ENCODE results near the gene EXOC3L2.
A peak's percentile ranks its signal among the peaks of the same experiment; 100 is the strongest.
"Not testable (repeated sequence)": the region's sequence is repeated elsewhere in the genome, so short reads cannot be mapped to it uniquely, and the experiment has no call there.

Gene EXOC3L2

GRCh38 chr19:45254044-45254531 lies 8.9 kb upstream of the EXOC3L2 start:
- no peak for DNase-seq

GRCh38 chr19:45253396-45254027 lies 8.3 kb upstream of the EXOC3L2 start:
- no peak for DNase-seq

- DNase-seq, result no peak
These were observed 6.5 kb upstream of the EXOC3L2 start for GRCh38 chr19:45251452-45252354.

GRCh38 chr19:45250832-45251451 lies 5.7 kb upstream of the EXOC3L2 start, which contains the start of gene MARK4:
Gene MARK4, plus strand, starts transcription at chr19:45251271. Its CDS starts 318 bp downstream, at chr19:45251589.
- DNase-seq, result peak; percentile 33

DNA sequence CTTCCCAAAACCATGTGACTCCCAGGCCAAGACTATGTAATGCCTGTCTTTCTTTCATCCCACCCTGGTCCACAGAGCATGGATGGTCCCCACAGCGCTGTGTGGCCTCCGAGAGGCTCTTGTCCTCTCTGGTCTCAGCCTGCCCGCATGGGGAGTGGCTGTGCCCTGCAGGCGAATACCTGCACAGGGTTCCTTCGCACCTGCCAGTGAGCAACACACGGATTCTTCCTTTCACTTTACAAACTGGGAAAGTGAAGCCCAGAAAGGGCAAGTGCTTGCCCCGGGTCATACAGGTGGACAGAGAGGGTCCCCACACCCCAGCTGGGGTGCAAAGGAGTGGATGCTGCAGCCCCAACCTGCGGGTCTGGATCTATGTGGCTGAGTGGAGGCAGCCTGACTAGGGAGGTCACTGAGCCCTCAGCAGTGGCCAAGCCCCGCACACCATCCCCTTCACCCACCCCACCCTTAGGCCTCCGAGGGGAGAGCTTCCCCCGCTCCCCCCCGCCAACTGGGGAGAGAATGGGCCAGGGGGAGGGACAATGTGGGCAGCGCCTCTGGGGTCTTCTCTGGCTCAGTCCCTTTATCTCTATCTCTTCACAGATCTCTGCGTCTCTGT lies 5.1 kb upstream of the EXOC3L2 start:
- DNase-seq, result no peak

DNA sequence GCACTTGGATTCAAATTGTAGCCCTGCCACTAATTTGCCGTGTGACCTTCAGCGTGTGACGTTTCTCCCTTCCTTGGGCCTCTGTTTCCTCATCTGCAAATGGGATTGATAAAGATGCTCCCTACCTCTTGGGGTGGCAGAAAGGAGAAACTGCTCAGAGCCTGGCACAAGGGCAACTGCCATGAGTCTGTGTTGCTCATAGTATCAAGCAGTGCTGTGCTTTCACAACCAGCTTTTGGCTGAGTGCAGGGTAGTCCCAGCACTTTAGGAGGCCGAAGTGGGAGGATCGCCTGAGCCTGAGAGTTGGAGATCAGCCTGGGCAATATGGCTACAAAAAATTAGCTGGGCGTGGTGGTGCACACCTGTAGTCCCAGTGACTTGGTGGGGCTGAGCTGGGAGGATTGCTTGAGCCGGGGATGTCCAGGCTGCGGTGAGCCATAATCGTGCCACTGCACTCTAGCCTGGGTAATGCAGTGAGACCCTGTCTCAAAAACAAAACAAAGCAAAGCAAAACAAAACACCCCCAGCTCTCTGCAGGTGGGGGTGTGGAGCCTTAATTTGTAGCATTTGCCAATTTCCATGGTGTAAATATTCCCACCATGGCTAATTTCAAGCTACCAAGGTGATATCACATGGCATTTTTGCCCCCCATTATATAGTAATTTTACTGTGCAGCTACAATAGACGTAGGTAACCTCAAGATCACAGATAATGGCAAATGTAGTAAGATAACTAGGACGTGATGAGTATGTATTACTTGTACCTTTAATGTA lies 4.2 kb upstream of the EXOC3L2 start:
- DNase-seq, result no peak

GRCh38 chr19:45247136-45247535 lies 1.9 kb upstream of the EXOC3L2 start:
- DNase-seq, result no peak

DNA sequence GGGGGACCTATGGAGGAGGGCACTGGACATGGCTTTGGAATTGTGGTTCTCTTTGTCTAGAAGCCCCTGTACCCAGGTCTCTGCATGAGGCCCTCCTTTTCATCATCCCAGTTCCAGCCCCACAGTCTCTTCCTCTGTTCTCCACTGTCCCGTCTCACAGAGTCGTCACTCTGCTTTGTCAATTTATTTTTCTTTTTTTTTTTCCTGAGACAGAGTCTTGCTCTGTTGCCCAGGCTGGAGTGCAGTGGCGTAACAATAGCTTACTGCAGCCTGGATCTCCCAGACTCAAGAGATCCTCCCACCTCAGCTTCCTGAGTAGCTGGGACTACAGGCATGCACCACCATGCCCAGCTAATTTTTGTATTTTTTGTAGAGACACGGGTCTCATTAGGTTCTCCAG lies 619 bp upstream of the EXOC3L2 start:
- no peak for DNase-seq

GRCh38 chr19:45244133-45244794 lies 943 bp downstream of the EXOC3L2 start:
- no peak for DNase-seq

DNA sequence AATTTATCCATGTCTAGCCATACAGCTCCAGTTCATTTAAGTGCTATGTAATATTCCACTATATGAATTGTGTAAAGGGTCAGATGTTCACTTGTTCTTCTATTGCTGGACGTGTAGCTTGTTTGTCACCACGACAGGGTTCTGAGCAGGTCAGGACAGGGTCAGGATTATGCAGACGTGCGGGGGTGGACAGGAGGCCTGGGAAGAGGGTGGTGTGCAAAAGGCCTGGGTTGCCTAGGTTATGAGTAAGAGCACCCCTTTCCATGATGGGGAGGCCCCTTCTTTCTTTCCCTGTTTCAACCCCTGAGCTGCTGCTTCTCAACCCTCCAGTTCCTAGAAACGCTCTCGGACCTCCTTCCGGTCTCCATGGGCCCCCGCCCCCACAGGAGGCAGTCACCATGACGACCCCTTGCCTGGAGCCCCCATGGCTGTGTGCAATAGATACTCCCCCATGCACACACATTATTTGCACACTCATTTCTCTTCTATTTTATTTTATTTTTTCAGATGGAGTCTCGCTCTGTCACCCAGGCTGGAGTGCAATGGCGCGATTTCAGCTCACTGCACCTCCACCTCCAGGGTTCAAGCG lies 2.0 kb downstream of the EXOC3L2 start:
- no peak for DNase-seq

GRCh38 chr19:45238556-45238955 lies 6.7 kb downstream of the EXOC3L2 start:
- no peak for DNase-seq

- DNase-seq, result no peak
These were observed 9.7 kb downstream of the EXOC3L2 start for GRCh38 chr19:45235485-45235884.

GRCh38 chr19:45234089-45234869 lies 10.9 kb downstream of the EXOC3L2 start:
- no peak for DNase-seq

DNA sequence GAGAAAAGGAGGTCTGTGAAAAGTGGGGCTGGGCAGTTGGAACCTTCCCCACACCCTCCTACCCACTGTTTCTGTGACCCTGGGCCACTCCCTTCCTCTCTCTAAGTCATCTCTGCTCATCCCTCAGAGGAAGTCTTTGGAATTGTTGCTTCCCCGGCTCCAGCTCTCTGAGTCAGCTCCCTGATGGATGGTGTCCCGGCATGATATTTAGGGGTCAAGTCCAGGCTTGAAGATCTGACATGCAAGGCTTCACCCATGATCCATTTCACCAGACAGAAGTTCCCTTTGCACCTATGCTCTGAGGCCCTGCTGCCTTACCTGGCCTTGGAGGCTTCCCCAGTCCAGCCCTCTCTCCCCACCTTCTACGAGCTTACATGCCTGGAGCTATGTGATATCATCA lies 13.3 kb downstream of the EXOC3L2 start:
- no peak for DNase-seq

DNA sequence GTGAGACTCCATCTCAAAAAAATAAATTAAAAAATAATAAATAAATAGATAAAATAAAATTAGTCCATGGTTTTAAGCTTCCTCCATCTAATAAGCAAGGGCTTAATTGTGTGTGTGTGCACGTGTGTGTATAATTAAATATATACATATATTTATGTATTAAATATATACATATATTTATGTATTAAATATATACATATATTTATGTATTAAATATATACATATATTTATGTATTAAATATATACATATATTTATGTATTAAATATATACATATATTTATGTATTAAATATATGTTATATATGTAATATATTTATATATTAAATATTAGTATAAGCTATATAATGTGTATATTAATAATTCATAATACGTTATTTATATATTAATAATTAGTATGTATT lies 16.2 kb downstream of the EXOC3L2 start:
- not testable (repeated sequence) for DNase-seq

DNA sequence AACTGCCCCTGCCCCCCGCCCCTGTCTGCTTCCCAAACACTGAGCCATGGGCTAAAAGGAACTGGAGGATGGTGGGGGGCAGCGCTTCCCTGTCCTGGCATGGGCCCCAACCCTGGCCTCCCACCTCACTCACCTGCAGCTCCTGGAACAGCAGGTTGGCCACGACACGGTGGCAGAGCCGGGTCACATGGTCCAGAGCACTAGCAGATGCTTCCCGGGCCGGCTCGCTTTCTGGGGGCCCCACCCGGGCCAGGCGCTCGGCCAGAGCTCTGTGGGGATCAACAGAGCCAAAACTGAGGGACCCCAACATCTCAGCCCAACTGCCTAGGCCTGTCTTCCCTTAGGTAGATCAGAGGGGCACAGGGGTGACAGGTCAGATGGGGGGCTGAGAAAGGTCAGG lies 20.6 kb downstream of the EXOC3L2 start:
- no peak for DNase-seq

DNA sequence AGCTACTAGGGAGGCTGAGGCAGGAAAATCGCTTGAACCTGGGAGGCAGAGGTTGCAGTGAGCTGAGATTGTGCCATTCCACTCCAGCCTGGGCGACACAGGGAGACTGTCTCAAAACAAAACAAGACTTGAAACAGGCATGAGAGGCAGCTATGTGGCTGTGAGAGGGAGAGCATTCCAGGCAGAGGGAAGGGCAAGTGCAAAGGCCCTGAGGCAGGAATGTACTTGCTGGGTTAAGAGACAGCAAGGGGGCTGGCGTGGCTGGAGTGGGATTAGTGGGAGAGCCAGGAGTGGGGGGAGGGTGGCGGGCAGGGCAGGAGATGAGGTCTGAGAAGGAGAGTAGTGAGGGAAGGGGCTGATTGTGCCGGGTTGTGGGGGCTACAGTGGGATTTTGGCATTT lies 21.3 kb downstream of the EXOC3L2 start:
- DNase-seq, result no peak

DNA sequence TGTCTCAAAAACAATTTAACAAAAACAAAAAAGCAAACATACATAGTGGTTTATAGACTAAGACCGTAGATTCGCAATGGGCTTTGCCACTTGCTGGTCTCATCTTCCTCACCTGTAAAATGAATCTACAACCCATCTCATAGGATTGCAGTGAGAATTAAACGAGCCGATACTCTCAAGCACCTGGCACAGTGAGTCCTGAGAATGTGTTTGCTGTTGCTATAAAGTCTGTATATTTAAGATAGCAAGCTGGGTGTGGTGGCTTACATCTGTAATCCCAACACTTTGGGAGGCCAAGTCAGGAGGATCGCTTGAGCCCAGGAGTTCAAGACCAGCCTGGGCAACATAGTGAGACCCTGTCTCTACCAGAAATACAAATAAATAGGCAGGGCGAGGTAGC lies 22.5 kb downstream of the EXOC3L2 start:
- no peak for DNase-seq

DNA sequence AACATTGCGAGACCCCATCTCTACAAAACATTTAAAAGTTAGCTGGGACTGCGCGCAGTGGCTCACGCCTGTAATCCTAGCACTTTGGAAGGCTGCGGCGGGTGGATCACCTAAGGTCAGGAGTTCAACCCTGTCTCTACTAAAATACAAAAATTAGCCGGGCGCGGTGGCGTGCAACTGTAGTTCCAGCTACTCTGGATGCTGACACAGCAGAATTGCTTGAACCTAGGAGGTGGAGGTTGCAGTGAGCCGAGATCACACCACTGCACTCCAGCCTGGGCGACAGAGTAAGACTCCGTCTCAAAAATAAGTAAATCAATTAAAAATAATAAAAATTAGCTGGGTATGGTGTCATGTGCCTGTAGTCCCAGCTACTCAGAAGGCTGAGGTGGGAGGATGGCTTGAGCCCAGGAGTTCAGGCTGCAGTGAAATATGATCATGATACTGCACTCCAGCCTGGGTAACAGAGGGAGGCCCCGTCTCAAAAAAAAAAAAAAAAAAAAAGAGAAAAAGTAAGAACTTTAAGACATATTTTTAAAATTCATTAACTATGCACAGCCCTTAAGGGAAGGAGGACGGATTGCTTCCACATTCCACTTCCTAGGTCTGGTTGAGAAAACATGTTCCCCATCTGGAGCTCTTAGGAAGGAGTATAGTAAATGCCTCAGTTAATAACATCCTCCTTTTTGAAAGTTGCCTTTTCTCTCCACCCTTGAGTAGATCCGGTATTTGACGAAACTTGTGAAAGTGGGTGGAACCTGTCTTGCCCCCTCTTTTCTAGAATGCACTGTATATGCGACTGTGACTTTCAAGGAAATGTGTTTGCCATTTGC lies 26.1 kb downstream of the EXOC3L2 start:
- DNase-seq, result no peak

- no peak for DNase-seq
These were observed 26.8 kb downstream of the EXOC3L2 start for GRCh38 chr19:45218426-45218825.
